OCI-LY1 (cell line): ENCODE results near the gene REXO1.

Experiments used
- H2AFZ ChIP-seq: fragments of 200-600 bp; sonication (generic), shearing (Covaris generic); 2 replicates; pipeline ENCODE4 v1.6.0; 2014; ENCODE audit warnings: antibody characterized with exemption, mild to moderate bottlenecking, low read length
- H3F3A ChIP-seq: fragments of 200-600 bp; sonication (generic), shearing (Covaris generic); 2 replicates; pipeline ENCODE4 v1.6.0; 2014; ENCODE audit warnings: mild to moderate bottlenecking, antibody characterized with exemption, low read length, moderate library complexity; ENCODE audit not compliant: insufficient read depth
- H3K27ac ChIP-seq: fragments of 200-600 bp; sonication (generic); 2 replicates; pipeline ENCODE4 v1.5.1; 2014; ENCODE audit warnings: low read length, mixed run types, mild to moderate bottlenecking, low read depth; ENCODE audit not compliant: poor library complexity, severe bottlenecking
- H3K27me3 ChIP-seq: fragments of 200-600 bp; sonication (generic); 2 replicates; pipeline ENCODE4 v1.6.0; 2014; ENCODE audit warnings: antibody characterized with exemption, mild to moderate bottlenecking, low read length, moderate library complexity; ENCODE audit not compliant: insufficient read depth
- H3K36me3 ChIP-seq: fragments of 200-600 bp; sonication (generic); 2 replicates; pipeline ENCODE4 v1.6.1; 2014; ENCODE audit warnings: mild to moderate bottlenecking, antibody characterized with exemption, low read length, moderate library complexity, mixed read lengths; ENCODE audit not compliant: insufficient read depth
- H3K4me1 ChIP-seq: fragments of 200-600 bp; sonication (generic); 2 replicates; pipeline ENCODE4 v1.5.1; 2014; ENCODE audit warnings: mild to moderate bottlenecking, low read length, moderate library complexity; ENCODE audit not compliant: insufficient read depth, severe bottlenecking
- H3K4me2 ChIP-seq: fragments of 200-600 bp; sonication (generic), shearing (Covaris generic); 2 replicates; pipeline ENCODE4 v1.6.1; 2014; ENCODE audit warnings: low read length
- H3K4me3 ChIP-seq: fragments of 200-600 bp; sonication (generic); 2 replicates; pipeline ENCODE4 v1.5.1; 2014; ENCODE audit warnings: low read length, low read depth, mild to moderate bottlenecking, mixed read lengths; ENCODE audit not compliant: poor library complexity, severe bottlenecking
- H3K79me2 ChIP-seq: fragments of 200-600 bp; shearing (Covaris generic); 2 replicates; pipeline ENCODE4 v1.6.1; 2016; ENCODE audit warnings: mixed run types, low read length, mixed read lengths; ENCODE audit not compliant: insufficient read depth
- H3K9ac ChIP-seq: fragments of 200-600 bp; sonication (generic), shearing (Covaris generic); 2 replicates; pipeline ENCODE4 v1.6.1; 2014; ENCODE audit warnings: mild to moderate bottlenecking, low read length, mixed read lengths
- H3K9me2 ChIP-seq: fragments of 200-600 bp; sonication (generic), shearing (Covaris generic); 2 replicates; pipeline ENCODE4 v1.6.1; 2014; ENCODE audit warnings: low read depth, mild to moderate bottlenecking, low read length, mixed read lengths
- H3K9me3 ChIP-seq: fragments of 200-600 bp; shearing (Covaris generic); 2 replicates; pipeline ENCODE4 v1.6.1; 2014; ENCODE audit warnings: low read length, mixed read lengths
- H4K20me1 ChIP-seq: fragments of 200-600 bp; sonication (generic), shearing (Covaris generic); 2 replicates; pipeline ENCODE4 v1.6.0; 2016; ENCODE audit warnings: mild to moderate bottlenecking, low read length; ENCODE audit not compliant: insufficient read depth
- EZH2 ChIP-seq: fragments of 200-600 bp; sonication (generic), shearing (Covaris generic); IDR thresholded peaks from 2 replicates; pipeline ENCODE4 v1.8.0; 2017; ENCODE audit warnings: borderline replicate concordance, mixed run types, mild to moderate bottlenecking, antibody characterized with exemption, low read length, moderate library complexity, mixed read lengths
- TF ChIP-seq, protein P1 (sequence below): fragments of 200-600 bp; sonication (generic), shearing (Covaris generic); IDR thresholded peaks from 2 replicates; pipeline ENCODE4 v1.5.1; 2017; ENCODE audit warnings: mild to moderate bottlenecking, antibody characterized with exemption, low read length, moderate library complexity, mixed read lengths

The REXO1 gene

DNA sequence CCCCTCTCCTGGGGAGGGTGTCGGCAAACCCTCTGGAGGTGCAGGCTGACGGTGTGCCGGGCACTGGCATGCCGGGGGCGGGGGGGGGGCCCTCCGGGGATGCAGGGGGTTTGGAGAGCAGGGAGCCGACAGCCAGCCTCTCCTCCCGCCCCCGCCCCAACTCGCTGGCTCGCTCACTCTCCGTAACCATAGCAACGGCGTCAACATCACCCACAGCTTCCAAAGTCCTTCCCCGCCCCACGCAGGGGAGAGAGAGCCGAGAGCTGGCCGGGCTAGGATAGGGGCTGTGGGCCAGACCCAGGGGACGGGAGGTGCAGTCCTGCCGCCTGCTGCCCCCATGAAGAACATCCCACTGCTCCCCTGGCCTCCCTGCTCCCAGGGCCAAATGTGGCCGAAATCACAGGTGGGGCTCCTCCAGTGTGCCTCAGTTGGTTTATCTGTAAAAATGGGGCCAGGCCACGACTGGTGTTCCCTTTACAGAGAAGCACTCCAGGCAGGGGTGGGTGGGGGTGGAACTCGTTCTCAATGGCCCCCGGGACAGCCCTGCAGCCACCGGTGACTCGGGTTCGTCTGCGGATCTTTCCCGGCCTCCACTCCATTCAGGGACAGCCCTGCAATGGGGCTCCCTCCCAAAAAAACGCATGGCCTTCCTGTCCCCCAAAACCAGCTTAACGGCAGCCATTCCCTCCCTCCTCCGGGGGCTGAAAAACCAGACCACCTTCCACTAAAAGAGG is 11.9 kb upstream of the REXO1 start:
- peak overlapping the region; percentile 77 for H3K4me2 ChIP-seq
- H4K20me1 ChIP-seq, result no peaks in the 10 kb centered on the region
- no peaks in the 10 kb centered on the region for H3K36me3 ChIP-seq
- H3K27me3 ChIP-seq, result peaks cover 6% of the 10 kb centered on the region; the same call in 1 of the 2 replicates
- H3K4me1 ChIP-seq, result peaks cover 58% of the 10 kb centered on the region
- peaks cover 6% of the 10 kb centered on the region for H3K79me2 ChIP-seq
- H3F3A ChIP-seq, result no peaks in the 10 kb centered on the region
- H3K9ac ChIP-seq, result no peak overlapping the region; the same call in 1 of the 2 replicates
- peak overlapping the region; percentile 69 for H3K4me3 ChIP-seq
- no peak overlapping the region for H2AFZ ChIP-seq
- TF ChIP-seq, protein P1, sequence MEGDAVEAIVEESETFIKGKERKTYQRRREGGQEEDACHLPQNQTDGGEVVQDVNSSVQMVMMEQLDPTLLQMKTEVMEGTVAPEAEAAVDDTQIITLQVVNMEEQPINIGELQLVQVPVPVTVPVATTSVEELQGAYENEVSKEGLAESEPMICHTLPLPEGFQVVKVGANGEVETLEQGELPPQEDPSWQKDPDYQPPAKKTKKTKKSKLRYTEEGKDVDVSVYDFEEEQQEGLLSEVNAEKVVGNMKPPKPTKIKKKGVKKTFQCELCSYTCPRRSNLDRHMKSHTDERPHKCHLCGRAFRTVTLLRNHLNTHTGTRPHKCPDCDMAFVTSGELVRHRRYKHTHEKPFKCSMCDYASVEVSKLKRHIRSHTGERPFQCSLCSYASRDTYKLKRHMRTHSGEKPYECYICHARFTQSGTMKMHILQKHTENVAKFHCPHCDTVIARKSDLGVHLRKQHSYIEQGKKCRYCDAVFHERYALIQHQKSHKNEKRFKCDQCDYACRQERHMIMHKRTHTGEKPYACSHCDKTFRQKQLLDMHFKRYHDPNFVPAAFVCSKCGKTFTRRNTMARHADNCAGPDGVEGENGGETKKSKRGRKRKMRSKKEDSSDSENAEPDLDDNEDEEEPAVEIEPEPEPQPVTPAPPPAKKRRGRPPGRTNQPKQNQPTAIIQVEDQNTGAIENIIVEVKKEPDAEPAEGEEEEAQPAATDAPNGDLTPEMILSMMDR, result no peak
- TF ChIP-seq EZH2, result no peak
- no peak overlapping the region for H3K27ac ChIP-seq
- H3K9me3 ChIP-seq, result no peaks in the 10 kb centered on the region
- no peaks in the 10 kb centered on the region for H3K9me2 ChIP-seq

DNA sequence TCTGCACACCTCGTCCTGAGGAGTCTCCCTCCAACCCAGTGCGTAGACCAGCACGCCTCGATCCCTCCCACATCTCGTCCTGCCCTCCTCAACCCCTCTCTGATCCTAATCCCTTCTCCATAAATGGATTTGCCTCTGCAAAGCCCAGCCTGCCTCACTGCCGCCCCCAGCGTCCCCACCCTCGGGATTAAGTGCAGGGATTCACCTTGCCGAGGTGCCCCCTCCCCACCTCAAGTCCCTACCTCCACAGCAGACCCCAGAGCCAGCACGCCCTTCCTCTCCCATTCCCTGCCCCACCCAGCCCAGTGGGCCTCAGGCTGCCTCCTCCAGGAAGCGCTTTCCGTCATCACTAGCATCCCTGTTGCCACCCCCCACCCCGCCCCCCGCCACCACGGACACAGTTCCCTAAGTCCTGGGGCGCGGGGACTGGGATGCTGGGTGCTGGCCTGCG is 11.1 kb upstream of the REXO1 start:
- Histone ChIP-seq H3F3A (no peaks in the 10 kb centered on the region), H3K4me3 (no peak overlapping the region), H3K27ac (no peak overlapping the region), H3K36me3 (no peaks in the 10 kb centered on the region), H3K4me2 (no peak overlapping the region), H3K4me1 (peaks cover 61% of the 10 kb centered on the region), H3K9me2 (no peaks in the 10 kb centered on the region), H2AFZ (no peak overlapping the region), H3K9ac (no peak overlapping the region), H3K9me3 (no peaks in the 10 kb centered on the region), H3K27me3 (peaks cover 6% of the 10 kb centered on the region; the same call in 1 of the 2 replicates), H3K79me2 (peaks cover 6% of the 10 kb centered on the region), H4K20me1 (no peaks in the 10 kb centered on the region)
- TF ChIP-seq EZH2, result no peak
- TF ChIP-seq, protein P1, result no peak

DNA sequence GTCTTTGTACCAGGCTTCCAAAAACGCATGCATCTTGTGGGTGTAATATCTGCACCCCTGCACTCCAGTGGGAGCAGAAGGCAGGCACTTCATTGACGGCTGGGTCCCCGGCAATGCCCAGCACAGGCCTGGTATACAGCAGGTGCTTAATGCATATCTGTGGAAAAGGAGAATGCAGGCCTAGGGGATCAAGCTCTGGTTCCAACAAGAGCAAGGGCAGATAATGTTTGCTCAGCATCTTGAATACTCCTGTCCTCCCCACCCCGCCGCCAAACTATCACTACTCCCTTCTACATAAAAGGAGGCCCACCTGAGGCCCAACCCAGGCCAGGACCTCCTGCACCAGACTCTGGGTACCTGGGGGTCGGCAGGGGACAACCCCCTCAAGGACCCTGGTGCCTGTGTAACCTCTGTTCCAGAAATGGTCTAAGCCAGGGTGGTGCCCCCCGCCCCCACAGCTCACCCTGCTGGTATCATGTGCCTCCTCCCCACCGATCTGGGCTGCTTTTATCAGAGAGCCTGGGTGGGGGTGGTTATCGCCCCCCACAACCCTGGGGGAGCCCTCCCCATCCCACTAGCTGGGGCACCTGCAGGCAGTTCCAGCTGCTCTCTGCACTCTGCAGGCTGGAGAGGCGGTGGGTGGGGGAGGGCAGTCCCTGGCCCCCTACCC is 10.3 kb upstream of the REXO1 start:
- H3K79me2 ChIP-seq, result peaks cover 6% of the 10 kb centered on the region
- H4K20me1 ChIP-seq, result no peaks in the 10 kb centered on the region
- no peaks in the 10 kb centered on the region for H3K9me3 ChIP-seq
- no peaks in the 10 kb centered on the region for H3F3A ChIP-seq
- H3K9ac ChIP-seq, result no peak overlapping the region
- H3K27ac ChIP-seq, result peak overlapping the region; percentile 6
- TF ChIP-seq EZH2, result no peak
- TF ChIP-seq, protein P1, result no peak
- peaks cover 6% of the 10 kb centered on the region; the same call in 1 of the 2 replicates for H3K27me3 ChIP-seq
- H3K4me1 ChIP-seq, result peaks cover 67% of the 10 kb centered on the region
- H2AFZ ChIP-seq, result no peak overlapping the region
- H3K4me3 ChIP-seq, result no peak overlapping the region
- H3K4me2 ChIP-seq, result no peak overlapping the region
- no peaks in the 10 kb centered on the region for H3K36me3 ChIP-seq
- H3K9me2 ChIP-seq, result no peaks in the 10 kb centered on the region
